ENCODE results near the gene TSSC4. TPM values are rescaled to one million over a fixed set of nuclear protein-coding genes. Genes with fewer than 3 reads are reported as not detected.

Gene TSSC4
- total RNA-seq, 1 experiment from 2014 or later: 60.9 TPM

- TF ChIP-seq, protein P1, sequence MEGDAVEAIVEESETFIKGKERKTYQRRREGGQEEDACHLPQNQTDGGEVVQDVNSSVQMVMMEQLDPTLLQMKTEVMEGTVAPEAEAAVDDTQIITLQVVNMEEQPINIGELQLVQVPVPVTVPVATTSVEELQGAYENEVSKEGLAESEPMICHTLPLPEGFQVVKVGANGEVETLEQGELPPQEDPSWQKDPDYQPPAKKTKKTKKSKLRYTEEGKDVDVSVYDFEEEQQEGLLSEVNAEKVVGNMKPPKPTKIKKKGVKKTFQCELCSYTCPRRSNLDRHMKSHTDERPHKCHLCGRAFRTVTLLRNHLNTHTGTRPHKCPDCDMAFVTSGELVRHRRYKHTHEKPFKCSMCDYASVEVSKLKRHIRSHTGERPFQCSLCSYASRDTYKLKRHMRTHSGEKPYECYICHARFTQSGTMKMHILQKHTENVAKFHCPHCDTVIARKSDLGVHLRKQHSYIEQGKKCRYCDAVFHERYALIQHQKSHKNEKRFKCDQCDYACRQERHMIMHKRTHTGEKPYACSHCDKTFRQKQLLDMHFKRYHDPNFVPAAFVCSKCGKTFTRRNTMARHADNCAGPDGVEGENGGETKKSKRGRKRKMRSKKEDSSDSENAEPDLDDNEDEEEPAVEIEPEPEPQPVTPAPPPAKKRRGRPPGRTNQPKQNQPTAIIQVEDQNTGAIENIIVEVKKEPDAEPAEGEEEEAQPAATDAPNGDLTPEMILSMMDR (IDR thresholded peaks at IDR 0.05; ENCODE audit: insufficient read depth in 1 of 2, low read depth in 1 of 2, low read length in 1 of 2, severe bottlenecking in 1 of 2, unreplicated experiment in 1 of 2): no peak
- no peak for DNase-seq
- H3K4me1 ChIP-seq: no peaks in the 10 kb centered on the region
- H3K9me3 ChIP-seq: no peaks in the 10 kb centered on the region
- no peaks in the 10 kb centered on the region for H3K36me3 ChIP-seq (ENCODE audit: control insufficient read depth, insufficient read depth, low read length)
- H3K27me3 Mint-ChIP-seq (ENCODE audit: insufficient read depth, unreplicated experiment): no peaks in the 10 kb centered on the region
- no peaks in the 10 kb centered on the region for H3K36me3 Mint-ChIP-seq (ENCODE audit: insufficient read depth, unreplicated experiment)
- BruUV-seq (replicated peaks): no TSS peak
- no peaks in the 10 kb centered on the region for H3K4me1 Mint-ChIP-seq (ENCODE audit: low read depth, unreplicated experiment)
- H3K4me3 Mint-ChIP-seq (ENCODE audit: unreplicated experiment): no peak overlapping the region
- no peak overlapping the region for H3K4me3 ChIP-seq (ENCODE audit: low read depth, low read length)
- intact Hi-C loops (cut with micrococcal nuclease; ENCODE audit: unreplicated experiment): no loop called here
- no peak overlapping the region for H3K27ac Mint-ChIP-seq (ENCODE audit: unreplicated experiment)
- ChIA-PET CTCF (no interaction called here), POLR2A (no interaction called here)
- H3K9me3 Mint-ChIP-seq (ENCODE audit: unreplicated experiment): no peaks in the 10 kb centered on the region
- H3K27me3 ChIP-seq (replicated peaks; ENCODE audit: control insufficient read depth, insufficient read depth, low read length): no peaks in the 10 kb centered on the region
Observed at GRCh38 chr11:2413742-2414579, 13.4 kb downstream of the TSSC4 start.

DNA sequence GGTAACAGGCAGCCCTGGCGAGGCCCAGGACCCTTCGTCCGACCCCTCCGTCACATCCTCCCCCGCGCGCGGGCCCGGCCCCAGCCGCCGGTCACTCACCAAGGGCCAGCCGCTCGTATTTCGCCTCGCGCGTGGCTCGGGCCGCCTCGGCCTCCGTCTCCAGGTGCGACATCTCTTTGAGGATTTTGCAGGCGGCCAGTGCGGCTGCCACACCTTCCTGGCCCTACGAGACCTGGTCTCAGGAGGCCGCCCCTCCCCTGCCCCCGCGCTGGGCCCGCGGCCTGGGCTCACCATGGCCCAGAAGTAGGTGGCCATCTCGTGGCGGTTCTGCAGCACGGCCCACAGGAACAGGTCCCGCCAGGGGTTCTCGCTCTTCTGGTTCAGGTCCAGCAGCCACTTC, 14.1 kb downstream of the TSSC4 start:
- Histone ChIP-seq H3K27me3 (replicated peaks; ENCODE audit: control insufficient read depth, insufficient read depth, low read length) (no peaks in the 10 kb centered on the region), H3K36me3 (ENCODE audit: control insufficient read depth, insufficient read depth, low read length) (no peaks in the 10 kb centered on the region), H3K4me1 (no peaks in the 10 kb centered on the region), H3K4me3 (ENCODE audit: low read depth, low read length) (no peak overlapping the region), H3K9me3 (no peaks in the 10 kb centered on the region)
- TF ChIP-seq, protein P1 (IDR thresholded peaks at IDR 0.05; ENCODE audit: insufficient read depth in 1 of 2, low read depth in 1 of 2, low read length in 1 of 2, severe bottlenecking in 1 of 2, unreplicated experiment in 1 of 2): no peak
- Mint-ChIP-seq H3K4me1 (ENCODE audit: low read depth, unreplicated experiment) (no peaks in the 10 kb centered on the region), H3K9me3 (ENCODE audit: unreplicated experiment) (no peaks in the 10 kb centered on the region), H3K27ac (ENCODE audit: unreplicated experiment) (no peak overlapping the region), H3K27me3 (ENCODE audit: insufficient read depth, unreplicated experiment) (no peaks in the 10 kb centered on the region), H3K4me3 (ENCODE audit: unreplicated experiment) (no peak overlapping the region), H3K36me3 (ENCODE audit: insufficient read depth, unreplicated experiment) (no peaks in the 10 kb centered on the region)
- ChIA-PET CTCF (no interaction called here), POLR2A (no interaction called here)
- no peak for DNase-seq
- BruUV-seq (replicated peaks): no TSS peak
- intact Hi-C loops (cut with micrococcal nuclease; ENCODE audit: unreplicated experiment): no loop called here

GRCh38 chr11:2415171-2415570, 14.6 kb downstream of the TSSC4 start:
- Mint-ChIP-seq H3K36me3 (ENCODE audit: insufficient read depth, unreplicated experiment) (no peaks in the 10 kb centered on the region), H3K27ac (ENCODE audit: unreplicated experiment) (no peak overlapping the region), H3K9me3 (ENCODE audit: unreplicated experiment) (no peaks in the 10 kb centered on the region), H3K4me1 (ENCODE audit: low read depth, unreplicated experiment) (no peaks in the 10 kb centered on the region), H3K4me3 (ENCODE audit: unreplicated experiment) (no peak overlapping the region), H3K27me3 (ENCODE audit: insufficient read depth, unreplicated experiment) (no peaks in the 10 kb centered on the region)
- intact Hi-C loops (cut with micrococcal nuclease; ENCODE audit: unreplicated experiment): no loop called here
- Histone ChIP-seq H3K4me1 (no peaks in the 10 kb centered on the region; the same call in 1 of the 2 replicates), H3K36me3 (ENCODE audit: control insufficient read depth, insufficient read depth, low read length) (no peaks in the 10 kb centered on the region), H3K4me3 (ENCODE audit: low read depth, low read length) (no peak overlapping the region), H3K9me3 (no peaks in the 10 kb centered on the region), H3K27me3 (replicated peaks; ENCODE audit: control insufficient read depth, insufficient read depth, low read length) (no peaks in the 10 kb centered on the region)
- ChIA-PET CTCF (no interaction called here), POLR2A (interaction anchor here (0.5 kb wide), 1 partner anchor 307 kb away, joined by 4 read pairs; no protein-coding TSS in a partner anchor)
- TF ChIP-seq, protein P1 (IDR thresholded peaks at IDR 0.05; ENCODE audit: insufficient read depth in 1 of 2, low read depth in 1 of 2, low read length in 1 of 2, severe bottlenecking in 1 of 2, unreplicated experiment in 1 of 2): no peak
- BruUV-seq (replicated peaks): no TSS peak
- no peak for DNase-seq
